Raji (cell line): Measurements from ENCODE around the gene FERMT1.

Source experiments
- POLR2A ChIP-seq: IDR thresholded peaks from 2 replicates; pipeline ENCODE4 v1.6.1; 2011; ENCODE audit warnings: low read depth, low read length, control low read depth; ENCODE audit not compliant: insufficient read depth

The FERMT1 gene

GRCh38 chr20:6094565-6094964 lies 28.3 kb downstream of the FERMT1 start:
- no peak for TF ChIP-seq POLR2A

GRCh38 chr20:6094063-6094462 lies 28.8 kb downstream of the FERMT1 start:
- TF ChIP-seq POLR2A, result no peak

GRCh38 chr20:6091661-6092060 lies 31.2 kb downstream of the FERMT1 start:
- no peak for TF ChIP-seq POLR2A

- no peak for TF ChIP-seq POLR2A
Observed at GRCh38 chr20:6086868-6087267, 36.0 kb downstream of the FERMT1 start.

- no peak for TF ChIP-seq POLR2A
Observed at GRCh38 chr20:6083926-6084325, 38.9 kb downstream of the FERMT1 start.

- no peak for TF ChIP-seq POLR2A
Observed at GRCh38 chr20:6081236-6081635, 41.6 kb downstream of the FERMT1 start.

- TF ChIP-seq POLR2A, result no peak
Observed at GRCh38 chr20:6079016-6079415, 43.8 kb downstream of the FERMT1 start.

GRCh38 chr20:6075428-6076219 lies 47.2 kb downstream of the FERMT1 start:
- TF ChIP-seq POLR2A, result no peak

GRCh38 chr20:6074784-6075183 lies 48.0 kb downstream of the FERMT1 start:
- TF ChIP-seq POLR2A, result no peak

GRCh38 chr20:6074145-6074561 lies 48.7 kb downstream of the FERMT1 start:
- TF ChIP-seq POLR2A, result no peak

- TF ChIP-seq POLR2A, result no peak
Observed at GRCh38 chr20:6070829-6071695, 51.8 kb downstream of the FERMT1 start.

- TF ChIP-seq POLR2A, result no peak
Observed at GRCh38 chr20:6069669-6070068, 53.2 kb downstream of the FERMT1 start.

GRCh38 chr20:6067763-6068318 lies 55.0 kb downstream of the FERMT1 start:
- no peak for TF ChIP-seq POLR2A

- TF ChIP-seq POLR2A, result no peak
Observed at GRCh38 chr20:6066582-6066981, 56.2 kb downstream of the FERMT1 start.

- TF ChIP-seq POLR2A, result no peak
Observed at GRCh38 chr20:6061544-6061943, 61.3 kb downstream of the FERMT1 start.

GRCh38 chr20:6060213-6060612 lies 62.6 kb downstream of the FERMT1 start:
- no peak for TF ChIP-seq POLR2A
